ENCODE results near the gene PLXDC2.

Gene PLXDC2

GRCh38 chr10:19918794-19919193 is 102.6 kb downstream of the PLXDC2 start:
- DNase-seq (ENCODE audit: low spot score), result no peak
- no peak for TF ChIP-seq CTCF (IDR thresholded peaks at IDR 0.05; ENCODE audit: borderline replicate concordance, control extremely low read depth, extremely low read depth, insufficient read depth, missing control alignments)
- in situ Hi-C loops (cut with MboI; ENCODE audit: low sequenced_read_pairs, unreplicated experiment), result no loop called here

- in situ Hi-C loops (cut with MboI; ENCODE audit: low sequenced_read_pairs, unreplicated experiment), result no loop called here
- TF ChIP-seq CTCF (IDR thresholded peaks at IDR 0.05; ENCODE audit: borderline replicate concordance, control extremely low read depth, extremely low read depth, insufficient read depth, missing control alignments), result no peak
- DNase-seq (ENCODE audit: low spot score), result no peak
Observed at GRCh38 chr10:19919671-19920070, 103.4 kb downstream of the PLXDC2 start.

GRCh38 chr10:19920075-19920726 is 104.0 kb downstream of the PLXDC2 start:
- DNase-seq (ENCODE audit: low spot score), result no peak
- in situ Hi-C loops (cut with MboI; ENCODE audit: low sequenced_read_pairs, unreplicated experiment), result no loop called here
- no peak for TF ChIP-seq CTCF (IDR thresholded peaks at IDR 0.05; ENCODE audit: borderline replicate concordance, control extremely low read depth, extremely low read depth, insufficient read depth, missing control alignments)

- in situ Hi-C loops (cut with MboI; ENCODE audit: low sequenced_read_pairs, unreplicated experiment), result no loop called here
- TF ChIP-seq CTCF (IDR thresholded peaks at IDR 0.05; ENCODE audit: borderline replicate concordance, control extremely low read depth, extremely low read depth, insufficient read depth, missing control alignments), result no peak
- DNase-seq (ENCODE audit: low spot score), result no peak
Observed at GRCh38 chr10:19921300-19922140, 105.3 kb downstream of the PLXDC2 start.

GRCh38 chr10:19922236-19922963 is 106.2 kb downstream of the PLXDC2 start:
- in situ Hi-C loops (cut with MboI; ENCODE audit: low sequenced_read_pairs, unreplicated experiment), result no loop called here
- no peak for TF ChIP-seq CTCF (IDR thresholded peaks at IDR 0.05; ENCODE audit: borderline replicate concordance, control extremely low read depth, extremely low read depth, insufficient read depth, missing control alignments)
- DNase-seq (ENCODE audit: low spot score), result no peak

- in situ Hi-C loops (cut with MboI; ENCODE audit: low sequenced_read_pairs, unreplicated experiment), result no loop called here
- DNase-seq (ENCODE audit: low spot score), result no peak
- no peak for TF ChIP-seq CTCF (IDR thresholded peaks at IDR 0.05; ENCODE audit: borderline replicate concordance, control extremely low read depth, extremely low read depth, insufficient read depth, missing control alignments)
Observed at GRCh38 chr10:19925064-19925463, 108.8 kb downstream of the PLXDC2 start.
